GM21619 (cell line): Measurements from ENCODE around the gene SV2C.
A peak's percentile ranks its signal among the peaks of the same experiment; 100 is the strongest.
"Not testable (repeated sequence)": the region's sequence is repeated elsewhere in the genome, so short reads cannot be mapped to it uniquely, and the experiment has no call there.

Experiments used
- ATAC-seq: cut with Tn5 transposase; IDR thresholded peaks from one replicate; pipeline ENCODE4 v1.9.1; 2021; ENCODE audit not compliant: unreplicated experiment

The SV2C gene

GRCh38 chr5:76334574-76334973 lies 251.4 kb downstream of the SV2C start:
- ATAC-seq, result no peak

- not testable (repeated sequence) for ATAC-seq
Observed at GRCh38 chr5:76335451-76335850, 252.3 kb downstream of the SV2C start.

GRCh38 chr5:76336253-76336809 lies 253.1 kb downstream of the SV2C start:
- not testable (repeated sequence) for ATAC-seq

- ATAC-seq, result peak; percentile 70
Observed at GRCh38 chr5:76337953-76338451, 254.8 kb downstream of the SV2C start.

GRCh38 chr5:76339919-76340318 lies 256.7 kb downstream of the SV2C start:
- no peak for ATAC-seq

GRCh38 chr5:76341651-76342334 lies 258.6 kb downstream of the SV2C start:
- ATAC-seq, result no peak

GRCh38 chr5:76342474-76342873 lies 259.3 kb downstream of the SV2C start:
- ATAC-seq, result no peak

- ATAC-seq, result no peak
Observed at GRCh38 chr5:76345582-76345981, 262.4 kb downstream of the SV2C start.

GRCh38 chr5:76351176-76351575 lies 268.0 kb downstream of the SV2C start:
- ATAC-seq, result peak; percentile 21

GRCh38 chr5:76351577-76351976 lies 268.4 kb downstream of the SV2C start:
- peak; percentile 100 for ATAC-seq

GRCh38 chr5:76356887-76357286 lies 273.7 kb downstream of the SV2C start:
- no peak for ATAC-seq

GRCh38 chr5:76363352-76364225 lies 280.4 kb downstream of the SV2C start:
- no peak for ATAC-seq

GRCh38 chr5:76364226-76364589 lies 281.0 kb downstream of the SV2C start:
- no peak for ATAC-seq

GRCh38 chr5:76365561-76365960 lies 282.4 kb downstream of the SV2C start:
- ATAC-seq, result no peak

GRCh38 chr5:76366596-76366995 lies 283.4 kb downstream of the SV2C start:
- no peak for ATAC-seq

GRCh38 chr5:76367623-76368371 lies 284.6 kb downstream of the SV2C start:
- peak; percentile 67 for ATAC-seq

GRCh38 chr5:76368941-76369340 lies 285.8 kb downstream of the SV2C start:
- no peak for ATAC-seq

- ATAC-seq, result not testable (repeated sequence)
Observed at GRCh38 chr5:76369668-76370067, 286.5 kb downstream of the SV2C start.

- no peak for ATAC-seq
Observed at GRCh38 chr5:76371960-76372322, 288.8 kb downstream of the SV2C start.

- ATAC-seq, result no peak
Observed at GRCh38 chr5:76372323-76373054, 289.3 kb downstream of the SV2C start.
